Mucosa of descending colon (tissue), 3 donors: ENCODE measurements around the gene NIM1K. TPM values are rescaled to one million over a fixed set of nuclear protein-coding genes. Genes with fewer than 3 reads are reported as not detected.

Source experiments
- ATAC-seq: fragments of 200-7000 bp; cut with Tn5 transposase; one replicate; pipeline ENCODE4 v1.9.1; 2020; ENCODE audit warnings: mild to moderate bottlenecking, moderate library complexity
- DNase-seq, 3 donors: peaks; one replicate each; pipeline ENCODE4 v3.0.0-alpha.2; 2020
- H3K36me3 ChIP-seq: fragments of 200-600 bp; one replicate; pipeline ENCODE4 v1.8.0; 2021; ENCODE audit warnings: low read depth, mild to moderate bottlenecking
- H3K4me1 ChIP-seq: fragments of 200-600 bp; one replicate; pipeline ENCODE4 v1.8.0; 2021; ENCODE audit warnings: low read depth, mild to moderate bottlenecking
- H3K4me3 ChIP-seq: fragments of 200-600 bp; one replicate; pipeline ENCODE4 v1.8.0; 2021; ENCODE audit warnings: mild to moderate bottlenecking
- H3K9me3 ChIP-seq: fragments of 200-600 bp; one replicate; pipeline ENCODE4 v1.8.0; 2021; ENCODE audit warnings: mild to moderate bottlenecking
- intact Hi-C, 2 donors: fragments of 100-400 bp; cut with DNase I in 1 of 2; cut with micrococcal nuclease in 1 of 2; formaldehyde crosslinking; loops; one replicate each; pipeline versions ENCODE4 v1.11.0 to v1.11.1; 2022; cut with DNase I, micrococcal nuclease
- total RNA-seq, 3 donors: library from RNA; stranded (reverse); fragmentation: NEBNext Ultra II Directional in 2 of 3; extraction: Animal tissue kit (Norgen Biotek cat#: 25700) in 2 of 3; gene quantifications; one replicate each; pipeline versions ENCODE4 v1.2.1 to v1.2.4, GENCODE V29; 2021 to 2023
- TF ChIP-seq, protein P1 (sequence below): fragments of 200-600 bp; IDR thresholded peaks from one replicate; pipeline ENCODE4 v1.8.0; 2022; ENCODE audit warnings: antibody characterized with exemption, mild to moderate bottlenecking
- donor health status: DM: no; HTN: no; CAD: no; lungs with moderate emphysema.
- donor health status: DM: no; HTN: no; CAD: no.
- donor health status: DM: no; HTN: yes; CAD: no.

NIM1K gene
- total RNA-seq, 3 donors from 2014 or later, result 0.20 to 1.5 (median 0.43) TPM

DNA sequence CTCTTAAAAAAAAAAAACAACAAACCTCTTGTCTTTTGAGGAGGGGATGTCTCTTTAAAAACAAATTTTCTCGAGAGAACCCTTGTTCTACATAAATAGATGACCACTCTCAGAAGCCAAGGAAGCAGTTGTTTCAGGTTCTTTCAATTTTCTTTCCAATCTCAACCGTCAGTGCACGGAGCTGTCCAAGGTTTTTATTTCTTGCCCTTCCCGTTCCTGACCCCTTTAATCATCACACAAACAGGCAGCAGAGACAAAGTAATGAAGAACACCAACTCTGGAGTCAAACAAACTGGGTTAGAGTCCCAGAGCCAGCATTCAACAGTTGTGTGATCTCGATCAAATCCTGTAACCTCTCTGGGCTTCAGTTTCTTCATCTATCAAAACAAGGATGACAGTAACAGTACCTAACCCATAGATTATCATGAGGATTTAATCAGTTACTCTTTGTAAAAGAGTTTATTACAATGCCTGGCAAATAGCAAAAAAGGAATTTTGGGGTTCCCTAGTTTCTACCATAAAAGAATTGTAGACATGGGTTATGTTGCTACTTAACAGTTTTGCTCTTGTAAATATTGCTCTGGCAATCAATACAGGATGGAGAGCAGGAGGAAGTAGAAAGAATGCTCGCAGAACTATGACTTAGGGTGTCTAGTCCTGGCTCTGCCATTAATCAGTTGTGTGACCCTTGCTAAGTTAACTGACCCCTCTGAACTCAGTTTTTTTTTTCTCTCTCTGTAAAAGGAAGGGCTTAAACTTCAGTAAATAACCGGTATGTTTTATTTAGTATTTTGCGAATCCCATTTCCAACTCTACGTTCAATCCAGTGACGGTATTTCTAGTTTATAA lies 1.0 kb upstream of the NIM1K start:
- Histone ChIP-seq H3K9me3 (no peaks in the 10 kb centered on the region), H3K4me1 (peaks cover 7% of the 10 kb centered on the region), H3K36me3 (no peaks in the 10 kb centered on the region), H3K4me3 (no peak overlapping the region)
- ATAC-seq (no peak), DNase-seq (no peak)
- intact Hi-C loops, result no loop called here
- TF ChIP-seq, protein P1, sequence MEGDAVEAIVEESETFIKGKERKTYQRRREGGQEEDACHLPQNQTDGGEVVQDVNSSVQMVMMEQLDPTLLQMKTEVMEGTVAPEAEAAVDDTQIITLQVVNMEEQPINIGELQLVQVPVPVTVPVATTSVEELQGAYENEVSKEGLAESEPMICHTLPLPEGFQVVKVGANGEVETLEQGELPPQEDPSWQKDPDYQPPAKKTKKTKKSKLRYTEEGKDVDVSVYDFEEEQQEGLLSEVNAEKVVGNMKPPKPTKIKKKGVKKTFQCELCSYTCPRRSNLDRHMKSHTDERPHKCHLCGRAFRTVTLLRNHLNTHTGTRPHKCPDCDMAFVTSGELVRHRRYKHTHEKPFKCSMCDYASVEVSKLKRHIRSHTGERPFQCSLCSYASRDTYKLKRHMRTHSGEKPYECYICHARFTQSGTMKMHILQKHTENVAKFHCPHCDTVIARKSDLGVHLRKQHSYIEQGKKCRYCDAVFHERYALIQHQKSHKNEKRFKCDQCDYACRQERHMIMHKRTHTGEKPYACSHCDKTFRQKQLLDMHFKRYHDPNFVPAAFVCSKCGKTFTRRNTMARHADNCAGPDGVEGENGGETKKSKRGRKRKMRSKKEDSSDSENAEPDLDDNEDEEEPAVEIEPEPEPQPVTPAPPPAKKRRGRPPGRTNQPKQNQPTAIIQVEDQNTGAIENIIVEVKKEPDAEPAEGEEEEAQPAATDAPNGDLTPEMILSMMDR, result no peak

DNA sequence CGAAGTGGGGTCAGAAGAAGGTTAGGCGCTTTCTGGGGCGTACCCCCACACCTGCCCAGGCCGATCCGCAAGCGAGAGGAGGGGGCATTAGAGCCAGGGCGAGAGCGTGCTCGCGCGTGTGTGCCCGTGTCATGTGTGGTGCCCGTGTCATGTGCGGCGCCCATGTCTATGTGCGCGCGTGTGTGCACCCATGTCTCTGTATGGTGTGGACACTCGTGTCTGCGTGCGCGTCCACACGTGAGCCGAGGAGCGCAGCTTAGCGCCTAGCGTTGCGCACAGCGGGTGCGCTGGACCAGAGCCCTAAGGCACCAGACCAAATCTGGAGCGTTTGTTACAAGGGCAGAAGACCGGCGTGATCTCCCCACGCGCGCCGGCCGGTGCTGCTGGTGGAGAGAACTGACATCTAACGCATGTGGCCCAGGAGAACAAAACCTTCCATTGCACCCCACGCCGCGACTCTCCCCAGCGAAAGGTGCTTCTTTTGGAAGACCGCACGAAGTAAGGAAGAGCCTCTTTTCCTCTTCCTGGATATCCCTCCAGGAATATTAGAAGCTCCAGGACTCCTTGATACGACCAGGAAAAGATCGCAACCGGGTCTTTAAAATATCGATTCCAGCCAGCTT lies 644 bp downstream of the NIM1K start:
- ATAC-seq (peak; percentile 61), DNase-seq (peak; percentile 6 to 55 (median 33))
- intact Hi-C loops, result no loop called here
- no peaks in the 10 kb centered on the region for H3K9me3 ChIP-seq
- no peak overlapping the region for H3K4me3 ChIP-seq
- TF ChIP-seq, protein P1, result no peak
- H3K4me1 ChIP-seq, result peaks cover 7% of the 10 kb centered on the region
- H3K36me3 ChIP-seq, result no peaks in the 10 kb centered on the region

DNA sequence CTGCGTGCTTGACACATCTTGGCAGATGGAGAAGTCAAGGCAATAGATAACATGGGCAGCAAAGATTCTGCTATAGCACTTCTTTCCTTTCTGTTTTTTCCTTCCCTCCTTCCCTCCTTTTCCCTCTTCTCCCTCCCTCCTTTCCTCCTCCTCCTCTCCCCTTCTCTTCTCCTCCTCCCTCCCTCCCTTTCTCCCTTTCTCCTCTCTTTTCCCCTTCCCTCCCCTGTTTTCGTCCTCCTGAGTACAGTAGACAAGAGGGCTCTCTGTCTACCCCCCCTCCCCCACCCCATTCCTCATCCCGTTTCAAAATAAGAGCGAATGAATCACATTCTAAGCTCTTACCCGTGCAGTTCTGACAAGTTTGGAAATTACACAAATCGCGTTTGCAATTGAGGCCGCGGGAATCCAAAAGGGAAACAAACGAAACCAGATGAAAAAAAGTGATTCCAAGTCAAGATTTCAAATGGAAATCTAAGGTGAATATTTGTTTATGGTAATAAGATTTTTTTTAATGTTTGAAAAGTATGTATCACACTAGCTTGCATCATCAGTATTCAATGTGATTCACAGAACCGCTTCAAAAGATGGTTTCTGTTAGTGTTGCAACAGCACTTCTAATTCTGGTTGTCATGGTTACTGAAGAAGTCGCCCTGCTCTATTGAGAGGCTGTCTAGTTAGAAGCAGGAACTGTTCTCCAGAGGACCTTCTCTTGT lies 1.3 kb downstream of the NIM1K start:
- TF ChIP-seq, protein P1, result no peak
- no peak overlapping the region for H3K4me3 ChIP-seq
- H3K9me3 ChIP-seq, result no peaks in the 10 kb centered on the region
- no peak for DNase-seq
- intact Hi-C loops, result no loop called here
- ATAC-seq, result peak; percentile 38
- H3K36me3 ChIP-seq, result no peaks in the 10 kb centered on the region
- peaks cover 7% of the 10 kb centered on the region for H3K4me1 ChIP-seq

DNA sequence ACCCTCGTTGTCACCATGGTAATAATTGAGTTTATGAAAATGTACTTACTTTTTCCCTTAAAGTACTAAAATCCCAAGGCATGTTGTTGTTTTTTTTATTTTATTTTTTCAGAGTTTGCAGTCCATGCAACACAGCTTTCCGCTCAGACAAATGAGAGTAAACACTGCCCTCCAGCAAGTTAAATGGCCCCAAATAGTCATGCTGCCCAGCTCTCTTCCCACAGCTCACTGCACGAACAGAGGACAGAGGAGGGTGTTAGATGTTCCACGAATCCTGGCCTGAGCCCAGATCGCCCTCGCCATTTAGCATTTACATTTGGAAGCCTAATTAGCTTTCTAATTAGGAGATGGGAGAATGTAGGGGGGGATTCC lies 1.9 kb downstream of the NIM1K start:
- DNase-seq (no peak), ATAC-seq (no peak)
- Histone ChIP-seq H3K36me3 (no peaks in the 10 kb centered on the region), H3K4me1 (peaks cover 7% of the 10 kb centered on the region), H3K9me3 (no peaks in the 10 kb centered on the region), H3K4me3 (no peak overlapping the region)
- TF ChIP-seq, protein P1, result no peak
- intact Hi-C loops, result no loop called here

DNA sequence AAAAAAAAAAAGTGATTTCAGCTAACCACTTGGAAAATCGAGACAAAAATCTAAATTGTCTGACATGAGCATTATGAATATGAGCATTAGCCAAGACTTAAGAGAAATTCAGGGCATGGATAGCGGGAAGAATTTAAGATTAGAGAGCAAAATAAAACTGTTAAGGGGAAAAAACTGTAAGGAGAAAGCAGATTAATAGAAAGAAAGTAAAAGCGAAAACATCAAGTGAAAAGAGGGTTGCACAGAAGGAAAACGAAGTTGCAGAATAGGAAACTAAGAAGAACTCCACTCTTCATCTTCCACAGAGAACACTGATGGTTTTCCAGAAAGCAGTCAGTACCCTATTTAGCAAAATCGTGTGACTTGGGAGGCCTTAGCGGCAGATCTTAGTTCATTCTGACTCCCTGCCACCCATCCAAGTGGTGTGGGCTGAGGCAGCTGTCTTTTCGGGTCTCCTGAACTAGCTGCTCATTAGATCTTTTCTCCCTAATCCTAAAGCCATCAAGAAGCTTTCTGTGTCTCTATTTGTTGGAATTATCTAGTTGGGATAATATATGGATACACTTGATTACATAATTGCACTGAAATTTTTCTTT lies 3.7 kb downstream of the NIM1K start:
- H3K4me3 ChIP-seq, result no peak overlapping the region
- ATAC-seq (no peak), DNase-seq (no peak)
- peaks cover 7% of the 10 kb centered on the region for H3K4me1 ChIP-seq
- intact Hi-C loops, result no loop called here
- no peaks in the 10 kb centered on the region for H3K36me3 ChIP-seq
- H3K9me3 ChIP-seq, result no peaks in the 10 kb centered on the region
- TF ChIP-seq, protein P1, result no peak
